ENCODE results near the gene SMG6. TPM values are rescaled to one million over a fixed set of nuclear protein-coding genes. Genes with fewer than 3 reads are reported as not detected.

SMG6 gene
- total RNA-seq, 2 donors from 2014 or later, result 12.5 to 22.1 TPM

DNA sequence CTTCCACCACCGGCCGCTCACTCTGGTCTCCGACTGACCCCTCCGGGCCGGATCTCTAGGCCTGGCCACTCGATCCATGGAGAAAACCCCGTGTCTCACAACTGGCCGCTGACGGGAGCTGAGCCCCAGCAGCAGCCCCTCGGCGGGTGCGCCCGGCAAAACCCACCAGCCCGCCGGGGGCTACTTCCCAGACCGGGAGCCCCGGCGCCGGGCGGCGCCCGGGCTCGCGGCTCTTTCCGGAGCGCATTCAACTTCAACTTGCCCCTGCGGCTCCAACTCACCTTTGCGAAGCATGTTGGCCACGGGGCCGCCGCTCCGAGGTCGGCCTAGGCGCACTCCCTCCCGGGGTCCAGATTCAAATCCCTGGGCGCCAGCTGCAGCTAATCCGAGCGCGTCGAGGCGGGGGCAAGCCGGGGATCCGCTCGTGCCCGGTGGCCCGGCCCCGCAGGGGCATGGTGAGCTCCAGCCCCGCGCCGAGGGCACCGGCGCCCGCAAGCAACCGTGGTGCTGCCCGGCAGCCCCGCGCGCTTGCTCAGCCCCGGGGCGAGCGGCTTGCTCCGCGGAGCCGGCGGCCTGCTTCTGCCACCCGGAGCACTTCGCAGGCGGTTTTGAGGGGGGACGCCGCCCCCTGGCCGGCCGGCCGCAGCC is 278.9 kb downstream of the SMG6 start:
- no peak for DNase-seq
- TF ChIP-seq, protein P1, sequence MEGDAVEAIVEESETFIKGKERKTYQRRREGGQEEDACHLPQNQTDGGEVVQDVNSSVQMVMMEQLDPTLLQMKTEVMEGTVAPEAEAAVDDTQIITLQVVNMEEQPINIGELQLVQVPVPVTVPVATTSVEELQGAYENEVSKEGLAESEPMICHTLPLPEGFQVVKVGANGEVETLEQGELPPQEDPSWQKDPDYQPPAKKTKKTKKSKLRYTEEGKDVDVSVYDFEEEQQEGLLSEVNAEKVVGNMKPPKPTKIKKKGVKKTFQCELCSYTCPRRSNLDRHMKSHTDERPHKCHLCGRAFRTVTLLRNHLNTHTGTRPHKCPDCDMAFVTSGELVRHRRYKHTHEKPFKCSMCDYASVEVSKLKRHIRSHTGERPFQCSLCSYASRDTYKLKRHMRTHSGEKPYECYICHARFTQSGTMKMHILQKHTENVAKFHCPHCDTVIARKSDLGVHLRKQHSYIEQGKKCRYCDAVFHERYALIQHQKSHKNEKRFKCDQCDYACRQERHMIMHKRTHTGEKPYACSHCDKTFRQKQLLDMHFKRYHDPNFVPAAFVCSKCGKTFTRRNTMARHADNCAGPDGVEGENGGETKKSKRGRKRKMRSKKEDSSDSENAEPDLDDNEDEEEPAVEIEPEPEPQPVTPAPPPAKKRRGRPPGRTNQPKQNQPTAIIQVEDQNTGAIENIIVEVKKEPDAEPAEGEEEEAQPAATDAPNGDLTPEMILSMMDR (IDR thresholded peaks at IDR 0.05), result no peak
- TF ChIP-seq POLR2A (IDR thresholded peaks at IDR 0.05), result no peak
- intact Hi-C loops (cut with DNase I), result loop anchor here (5.0 kb wide), 1 partner anchor 117 kb away; no protein-coding TSS in a partner anchor
- WGBS, 2 donors, result 0 to 1% methylated on average over 3 to 61 of the region's 73 CpGs
- H3K27me3 ChIP-seq, result no peaks in the 10 kb centered on the region
- H3K4me1 ChIP-seq, result peaks cover 33% of the 10 kb centered on the region
- H3K9me3 ChIP-seq, result no peaks in the 10 kb centered on the region
- H3K4me3 ChIP-seq, result peak overlapping the region; percentile 9 to 29
- no peaks in the 10 kb centered on the region for H3K36me3 ChIP-seq (replicated peaks in 1 of 2; ENCODE audit: insufficient read depth in 1 of 2, low read depth in 2 of 2)
- ATAC-seq, result no peak
- peak overlapping the region in 3 of 4 donors; percentile 47 to 72 (median 53) for H3K27ac ChIP-seq

DNA sequence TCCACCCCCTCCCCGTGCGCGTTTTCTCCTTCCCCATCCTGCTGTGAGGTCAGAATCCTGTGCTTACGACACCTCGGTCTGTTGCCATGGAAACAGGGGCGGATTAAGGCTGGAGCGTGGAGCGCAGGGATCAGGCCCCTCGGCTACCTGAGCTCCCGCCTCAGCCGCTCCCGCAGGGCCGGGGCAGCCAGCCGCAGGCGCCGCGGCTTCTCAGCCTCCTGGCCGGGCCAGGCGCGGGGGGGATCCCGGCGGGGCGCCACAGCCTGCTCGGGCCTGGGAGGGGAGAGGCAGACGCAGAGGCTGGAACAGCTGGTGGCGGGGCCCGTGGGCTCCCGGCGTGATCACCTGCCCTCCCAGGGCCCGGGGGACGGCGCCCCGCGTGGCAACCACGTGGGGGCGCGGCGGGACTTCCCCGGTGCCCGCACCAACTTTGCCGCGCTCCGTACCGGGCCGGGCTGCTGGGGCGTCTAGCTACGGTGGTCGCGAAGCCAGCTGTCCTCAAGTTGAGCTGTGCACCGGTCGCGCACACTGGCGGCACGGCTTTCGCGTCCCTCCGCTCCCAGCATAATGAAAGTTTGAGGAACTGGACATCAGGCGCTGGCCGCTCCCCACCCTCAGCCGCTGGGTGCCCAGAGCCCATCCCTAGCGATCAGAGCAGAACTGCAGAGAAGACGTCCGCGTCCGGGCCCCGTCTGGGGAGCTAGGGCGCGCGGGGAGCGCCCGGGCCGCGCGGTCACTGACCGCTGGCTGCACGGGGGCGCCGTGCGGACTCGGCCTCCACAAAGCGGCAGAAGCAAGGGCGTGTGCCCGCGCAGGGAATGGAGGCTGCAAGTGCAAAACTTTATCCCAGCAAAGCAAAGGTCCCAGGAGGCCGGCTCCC is 279.7 kb downstream of the SMG6 start:
- Histone ChIP-seq H3K27me3 (no peaks in the 10 kb centered on the region), H3K9me3 (no peaks in the 10 kb centered on the region), H3K4me3 (peak overlapping the region; percentile 21 to 29), H3K27ac (peak overlapping the region in 3 of 4 donors; percentile 47 to 72 (median 53)), H3K36me3 (replicated peaks in 1 of 2; ENCODE audit: insufficient read depth in 1 of 2, low read depth in 2 of 2) (no peaks in the 10 kb centered on the region), H3K4me1 (peaks cover 29% of the 10 kb centered on the region)
- DNase-seq (peak; percentile 62 to 84 (median 78)), ATAC-seq (peak; percentile 34)
- intact Hi-C loops (cut with DNase I), result no loop called here
- TF ChIP-seq, protein P1 (IDR thresholded peaks at IDR 0.05), result no peak
- TF ChIP-seq POLR2A (IDR thresholded peaks at IDR 0.05), result peak in 2 of 3 donors; percentile 13 to 25
- 2 to 4% methylated on average over 5 to 78 of the region's 85 CpGs for WGBS, 2 donors

DNA sequence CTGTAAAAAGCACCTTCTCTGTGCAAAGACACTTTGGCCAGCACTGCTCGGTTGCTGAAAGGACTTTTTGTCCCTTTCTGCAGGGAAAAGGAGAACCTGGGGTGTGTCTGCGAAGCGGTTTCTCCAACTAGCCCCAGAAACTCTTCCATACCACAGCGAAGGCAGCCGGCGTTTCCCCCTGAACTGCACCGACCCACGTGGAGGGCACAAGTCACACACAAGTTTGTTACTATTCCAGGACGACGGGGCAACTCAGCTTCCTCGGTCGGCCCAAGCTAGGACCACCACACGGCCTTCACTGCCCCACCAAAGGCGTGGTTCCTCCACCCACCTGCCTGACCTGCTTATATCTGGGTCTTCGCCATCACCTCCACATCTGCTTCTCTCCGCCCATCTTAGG is 280.3 kb downstream of the SMG6 start:
- 60 to 65% methylated on average over 14 to 16 of the region's 16 CpGs for WGBS, 2 donors
- no peak for TF ChIP-seq POLR2A (IDR thresholded peaks at IDR 0.05)
- TF ChIP-seq, protein P1 (IDR thresholded peaks at IDR 0.05), result no peak
- no peak overlapping the region for H3K4me3 ChIP-seq
- no peaks in the 10 kb centered on the region for H3K9me3 ChIP-seq
- no peaks in the 10 kb centered on the region for H3K27me3 ChIP-seq
- peak overlapping the region in 1 of 4 donors; percentile 49 for H3K27ac ChIP-seq
- intact Hi-C loops (cut with DNase I), result no loop called here
- no peaks in the 10 kb centered on the region for H3K36me3 ChIP-seq (replicated peaks in 1 of 2; ENCODE audit: insufficient read depth in 1 of 2, low read depth in 2 of 2)
- DNase-seq (no peak), ATAC-seq (no peak)
- peaks cover 29% of the 10 kb centered on the region for H3K4me1 ChIP-seq

DNA sequence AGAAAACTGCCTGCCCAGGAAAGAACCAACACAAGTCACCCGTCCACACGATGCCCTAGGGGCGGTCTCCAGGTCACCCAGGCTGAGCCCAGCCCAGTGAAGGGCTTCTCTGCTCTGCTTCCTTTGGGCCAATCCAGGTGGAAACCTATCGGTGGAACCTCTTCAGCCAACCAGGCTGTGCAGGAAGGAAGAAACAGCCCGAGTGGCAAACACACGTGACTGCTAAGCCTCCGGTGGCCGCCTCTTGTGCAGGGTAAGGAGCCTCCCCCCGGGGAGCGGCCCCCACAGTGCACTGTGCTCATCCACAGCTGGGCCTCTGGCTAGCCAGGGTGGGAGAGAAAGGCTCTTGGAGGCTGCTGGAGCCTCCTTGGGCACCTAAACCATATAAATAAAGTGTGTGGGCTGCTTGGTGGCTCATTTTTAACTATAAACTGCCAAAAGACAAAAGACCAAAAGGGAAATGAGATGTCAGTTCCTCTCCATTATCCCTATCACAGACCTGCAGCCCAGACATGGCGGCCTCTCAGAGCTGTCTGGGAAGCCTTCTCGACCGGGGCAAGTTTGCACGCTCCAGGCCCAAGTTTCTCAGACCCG is 280.8 kb downstream of the SMG6 start:
- Histone ChIP-seq H3K27ac (peak overlapping the region in 1 of 4 donors; percentile 49), H3K4me3 (no peak overlapping the region), H3K36me3 (replicated peaks in 1 of 2; ENCODE audit: insufficient read depth in 1 of 2, low read depth in 2 of 2) (no peaks in the 10 kb centered on the region), H3K9me3 (no peaks in the 10 kb centered on the region), H3K4me1 (peaks cover 29% of the 10 kb centered on the region), H3K27me3 (no peaks in the 10 kb centered on the region)
- WGBS, 2 donors, result 74 to 84% methylated on average over 12 to 15 of the region's 15 CpGs
- TF ChIP-seq POLR2A (IDR thresholded peaks at IDR 0.05), result no peak
- TF ChIP-seq, protein P1 (IDR thresholded peaks at IDR 0.05), result no peak
- no peak for ATAC-seq
- intact Hi-C loops (cut with DNase I), result no loop called here
- DNase-seq, result no peak
